Cardiac septum (tissue), 1 donor: ENCODE data around the gene SDS. TPM values are rescaled to one million over a fixed set of nuclear protein-coding genes. Genes with fewer than 3 reads are reported as not detected.

Source experiments
- DNase-seq: peaks from one replicate; pipeline ENCODE4 v3.0.0-alpha.2; 2020; ENCODE audit warnings: low spot score
- intact Hi-C: fragments of 100-400 bp; cut with DNase I; formaldehyde crosslinking; loops from one replicate; pipeline ENCODE4 v1.14.0; 2022
- long read RNA-seq: library from polyadenylated mRNA; unstranded; transcript quantifications from one replicate; pipeline ENCODE4 v2.0.0, GENCODE V29; 2021
- total RNA-seq: library from RNA; stranded (reverse); fragmentation: NEBNext Ultra II Directional; extraction: Animal tissue kit (Norgen Biotek cat#: 25700); gene quantifications from one replicate; pipeline ENCODE4 v1.2.1, GENCODE V29; 2021
- donor health status: DM: no; HTN: no; CAD: no.

Gene SDS, protein sequence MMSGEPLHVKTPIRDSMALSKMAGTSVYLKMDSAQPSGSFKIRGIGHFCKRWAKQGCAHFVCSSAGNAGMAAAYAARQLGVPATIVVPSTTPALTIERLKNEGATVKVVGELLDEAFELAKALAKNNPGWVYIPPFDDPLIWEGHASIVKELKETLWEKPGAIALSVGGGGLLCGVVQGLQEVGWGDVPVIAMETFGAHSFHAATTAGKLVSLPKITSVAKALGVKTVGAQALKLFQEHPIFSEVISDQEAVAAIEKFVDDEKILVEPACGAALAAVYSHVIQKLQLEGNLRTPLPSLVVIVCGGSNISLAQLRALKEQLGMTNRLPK
- 0.81 TPM for total RNA-seq
- long read RNA-seq, result 0 reads

GRCh38 chr12:113403435-113404415 is at the start of gene SDS:
Gene SDS, minus strand, starts transcription at chr12:113403887. Its CDS starts 4,179 bp downstream, at chr12:113399708.
- DNase-seq, result no peak
- intact Hi-C loops, result no loop called here

- intact Hi-C loops, result no loop called here
- DNase-seq, result no peak
Observed at GRCh38 chr12:113453330-113453729, 49.6 kb upstream of the SDS start.

- DNase-seq, result no peak
- intact Hi-C loops, result no loop called here
Observed at GRCh38 chr12:113452458-113452857, 48.8 kb upstream of the SDS start.

GRCh38 chr12:113449839-113450238 is 46.2 kb upstream of the SDS start:
- intact Hi-C loops, result no loop called here
- DNase-seq, result no peak

- DNase-seq, result no peak
- intact Hi-C loops, result no loop called here
Observed at GRCh38 chr12:113449299-113449698, 45.6 kb upstream of the SDS start.

- intact Hi-C loops, result no loop called here
- DNase-seq, result no peak
Observed at GRCh38 chr12:113448873-113449272, 45.2 kb upstream of the SDS start.

- no peak for DNase-seq
- intact Hi-C loops, result no loop called here
Observed at GRCh38 chr12:113445544-113446171, 42.0 kb upstream of the SDS start.

DNA sequence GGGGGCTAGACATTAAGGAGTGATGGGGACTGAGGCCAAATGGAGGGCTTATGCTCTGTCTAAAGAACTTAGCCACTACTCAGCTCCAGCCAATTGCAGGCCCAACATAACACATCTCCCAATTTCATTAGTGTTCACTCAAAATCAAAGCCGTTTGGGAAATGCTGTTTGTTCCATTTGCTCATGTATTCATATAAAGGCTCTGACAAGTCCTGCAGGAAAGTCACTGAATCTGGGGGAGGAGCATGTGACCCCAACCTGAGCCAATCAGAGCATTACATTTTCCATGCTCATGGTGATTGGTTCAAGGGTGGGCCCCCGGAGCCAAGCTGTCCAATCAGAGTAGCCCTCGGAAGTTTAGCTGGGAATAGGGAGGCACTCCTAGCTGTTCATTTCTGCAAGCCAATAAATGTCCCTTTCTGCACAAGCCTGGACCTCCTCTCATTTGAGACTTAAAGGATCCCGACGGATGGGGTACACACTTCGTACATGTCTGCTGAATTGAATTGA is 39.4 kb upstream of the SDS start:
- intact Hi-C loops, result no loop called here

GRCh38 chr12:113440947-113441782 is 37.5 kb upstream of the SDS start:
- DNase-seq, result no peak
- intact Hi-C loops, result no loop called here

More for the DNA sequence above, 39.4 kb upstream of the SDS start:
- no peak for DNase-seq

DNA sequence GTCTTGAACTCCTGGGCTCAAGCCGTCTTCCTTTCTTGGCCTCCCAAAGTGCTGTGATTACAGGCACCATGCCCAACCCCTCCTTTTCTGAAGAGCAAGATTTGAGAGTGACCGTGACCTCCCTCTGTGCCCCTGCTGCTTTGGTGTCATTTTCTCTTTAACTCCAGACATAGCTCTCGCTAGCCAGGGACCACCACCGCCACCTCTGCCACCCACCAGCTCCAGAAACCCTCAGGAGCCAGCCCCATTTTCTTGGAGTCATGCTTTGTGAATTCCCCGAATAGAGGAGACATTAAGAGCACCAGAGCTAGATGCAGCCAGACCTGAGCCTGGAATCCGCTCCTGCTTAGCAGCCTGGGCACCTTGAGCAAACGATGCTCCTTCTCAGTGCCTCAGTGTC is 36.6 kb upstream of the SDS start:
- intact Hi-C loops, result no loop called here
- no peak for DNase-seq

- DNase-seq, result no peak
- intact Hi-C loops, result no loop called here
Observed at GRCh38 chr12:113439606-113440030, 35.9 kb upstream of the SDS start.

DNA sequence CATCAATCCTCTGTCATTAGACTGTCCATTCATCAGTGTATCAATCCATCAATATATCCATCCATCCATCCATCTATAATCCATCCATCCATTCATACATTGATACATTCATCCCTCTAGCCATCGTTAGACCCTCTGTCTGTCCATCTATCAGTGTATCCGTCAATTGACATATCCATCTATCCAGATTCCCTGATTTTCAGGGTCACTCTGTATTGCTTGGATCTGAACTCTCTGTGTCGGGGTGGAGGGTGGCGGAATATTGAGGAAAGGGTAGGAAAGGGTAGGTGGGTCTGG is 35.6 kb upstream of the SDS start:
- DNase-seq, result no peak
- intact Hi-C loops, result no loop called here

DNA sequence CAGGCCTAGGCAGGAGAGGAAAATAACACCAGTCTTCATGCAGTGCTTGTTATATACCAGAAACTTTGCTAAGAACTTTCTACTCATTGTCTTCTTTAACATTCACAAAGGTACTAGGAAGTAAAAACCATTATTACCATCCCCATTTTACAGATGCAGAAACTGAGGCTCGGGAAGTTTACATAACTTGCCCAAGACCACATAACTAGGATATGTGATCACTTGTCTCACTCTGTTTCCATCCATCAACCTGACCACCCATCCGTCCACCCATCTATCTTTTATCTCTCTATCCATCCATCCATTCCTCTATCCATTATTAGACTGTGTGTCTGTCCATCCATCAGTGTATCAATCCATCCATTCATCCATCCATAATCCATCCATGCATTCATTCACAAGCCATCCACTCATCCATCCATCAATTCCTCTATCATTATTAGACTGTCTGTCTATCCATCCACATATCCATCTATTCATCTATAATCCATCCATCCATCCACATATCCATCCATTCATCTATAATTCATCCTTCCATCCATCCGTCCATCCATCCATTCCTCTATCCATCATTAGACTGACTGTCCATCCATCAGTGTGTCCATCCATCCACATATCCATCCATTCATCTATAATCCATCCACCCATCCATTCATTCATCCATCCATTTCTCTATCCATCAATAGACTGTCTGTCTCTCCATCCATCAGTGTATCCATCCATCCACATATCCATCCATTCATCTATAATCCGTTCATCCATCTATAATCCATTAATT is 35.0 kb upstream of the SDS start:
- intact Hi-C loops, result no loop called here
- no peak for DNase-seq

GRCh38 chr12:113437729-113438100 is 34.0 kb upstream of the SDS start:
- DNase-seq, result no peak
- intact Hi-C loops, result no loop called here

GRCh38 chr12:113436993-113437728 is 33.5 kb upstream of the SDS start:
- no peak for DNase-seq

DNA sequence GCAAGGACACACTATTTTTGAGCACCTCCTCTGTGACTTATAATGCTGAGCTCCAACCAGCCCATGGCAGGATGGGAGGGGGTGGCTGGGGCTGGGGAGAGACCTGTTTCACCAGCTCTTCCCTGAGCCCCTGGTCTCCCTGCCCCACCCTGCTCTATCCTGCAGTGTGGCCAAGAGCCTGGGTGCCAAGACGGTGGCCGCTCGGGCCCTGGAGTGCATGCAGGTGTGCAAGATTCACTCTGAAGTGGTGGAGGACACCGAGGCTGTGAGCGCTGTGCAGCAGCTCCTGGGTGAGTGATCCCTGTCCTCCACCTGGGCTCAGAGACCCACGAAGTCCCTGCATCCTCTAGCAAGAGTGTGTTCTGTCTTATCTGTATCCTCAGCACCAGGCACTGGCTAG is 32.9 kb upstream of the SDS start:
- intact Hi-C loops, result no loop called here
- no peak for DNase-seq

More at GRCh38 chr12:113436993-113437728, 33.5 kb upstream of the SDS start:
- intact Hi-C loops, result no loop called here

- no peak for DNase-seq
- intact Hi-C loops, result no loop called here
Observed at GRCh38 chr12:113435367-113435766, 31.7 kb upstream of the SDS start.

- no peak for DNase-seq
- intact Hi-C loops, result no loop called here
Observed at GRCh38 chr12:113432986-113433385, 29.3 kb upstream of the SDS start.
